Left lung (tissue), 10 donors: ENCODE results near the gene ATXN2. TPM values are rescaled to one million over a fixed set of nuclear protein-coding genes. Genes with fewer than 3 reads are reported as not detected.
A peak's percentile ranks its signal among the peaks of the same experiment; 100 is the strongest.

Experiments
- ATAC-seq: fragments of 200-7000 bp; cut with Tn5 transposase; one replicate; pipeline ENCODE4 v1.9.1; 2020; ENCODE audit warnings: moderate library complexity
- DNase-seq, 4 donors: peaks; one replicate each; pipeline ENCODE4 v3.0.0-alpha.2; 2013 to 2020
- H3K27ac ChIP-seq, 2 donors: fragments of 200-600 bp; sonication (generic) in 1 of 2; one replicate each; pipeline versions ENCODE4 v1.5.0 to v1.8.0; 2020 to 2021
- H3K27me3 ChIP-seq, 2 donors: fragments of 200-600 bp; sonication (generic) in 1 of 2; one replicate each; pipeline versions ENCODE4 v1.5.0 to v1.8.0; 2020 to 2021
- H3K36me3 ChIP-seq, 2 donors: fragments of 200-600 bp; sonication (generic) in 1 of 2; one replicate each; pipeline versions ENCODE4 v1.5.0 to v1.8.0; 2020 to 2021
- H3K4me1 ChIP-seq, 2 donors: fragments of 200-600 bp; one replicate each; pipeline ENCODE4 v1.8.0; 2021
- H3K4me3 ChIP-seq, 2 donors: fragments of 200-600 bp; sonication (generic) in 1 of 2; one replicate each; pipeline versions ENCODE4 v1.5.0 to v1.8.0; 2020 to 2021; ENCODE audit warnings: mild to moderate bottlenecking in 1 of 2
- H3K9me3 ChIP-seq, 2 donors: fragments of 200-600 bp; sonication (generic) in 1 of 2; one replicate each; pipeline versions ENCODE4 v1.5.0 to v1.8.0; 2020 to 2021
- CTCF ChIP-seq, 2 donors: fragments of 200-600 bp; sonication (generic) in 1 of 2; IDR thresholded peaks; one replicate each; pipeline versions ENCODE4 v1.5.0 to v1.8.0; 2021; ENCODE audit warnings: antibody characterized with exemption in 2 of 2
- intact Hi-C, 2 donors: fragments of 100-400 bp; cut with DNase I; formaldehyde crosslinking; loops; one replicate each; pipeline versions ENCODE4 v1.11.2 to v1.14.2; 2022
- polyA plus RNA-seq, 6 donors: library from polyadenylated mRNA; unstranded; fragments of 120-200 nt; gene quantifications; one replicate each; pipeline ENCODE4 v1.2.1, GENCODE V29; 2013; ENCODE audit not compliant: insufficient read length in 6 of 6
- total RNA-seq, 2 donors: library from RNA; stranded (reverse); fragmentation: NEBNext Ultra II Directional; extraction: Animal tissue kit (Norgen Biotek cat#: 25700); gene quantifications; one replicate each; pipeline ENCODE4 v1.2.1, GENCODE V29; 2021
- donor health status: DM: no; HTN: yes; CAD: no.
- donor health status: DM: no; HTN: no; CAD: no.

ATXN2 gene
- total and polyA plus RNA-seq, 8 donors = 60.9 to 90.2 (median 72.2) TPM

GRCh38 chr12:111429828-111430432 lies 169.2 kb downstream of the ATXN2 start:
- intact Hi-C loops = no loop called here
- H3K4me1 ChIP-seq = peaks cover 37 to 100% of the 10 kb centered on the region in 2 donors
- no peak for TF ChIP-seq CTCF (IDR thresholded peaks at IDR 0.05)
- ATAC-seq (no peak), DNase-seq (no peak)
- H3K27me3 ChIP-seq = no peaks in the 10 kb centered on the region
- no peaks in the 10 kb centered on the region for H3K9me3 ChIP-seq
- peak overlapping the region; percentile 64 to 69 for H3K27ac ChIP-seq
- H3K36me3 ChIP-seq = no peaks in the 10 kb centered on the region
- H3K4me3 ChIP-seq = peak overlapping the region in 1 of 2 donors; percentile 6

GRCh38 chr12:111428728-111429175 lies 170.4 kb downstream of the ATXN2 start:
- intact Hi-C loops = no loop called here
- DNase-seq (peak in 3 of 4 donors; percentile 24 to 94 (median 87)), ATAC-seq (peak; percentile 65)
- Histone ChIP-seq H3K4me1 (peaks cover 34 to 99% of the 10 kb centered on the region in 2 donors), H3K27ac (peak overlapping the region; percentile 64 to 69), H3K9me3 (no peaks in the 10 kb centered on the region), H3K4me3 (no peak overlapping the region), H3K27me3 (no peaks in the 10 kb centered on the region), H3K36me3 (no peaks in the 10 kb centered on the region)
- TF ChIP-seq CTCF (IDR thresholded peaks at IDR 0.05) = no peak

- DNase-seq = no peak
- H3K27ac ChIP-seq = peak overlapping the region; percentile 64 to 69
- no peak for TF ChIP-seq CTCF (IDR thresholded peaks at IDR 0.05)
- no peaks in the 10 kb centered on the region for H3K36me3 ChIP-seq
- no peaks in the 10 kb centered on the region for H3K27me3 ChIP-seq
- peaks cover 34 to 99% of the 10 kb centered on the region in 2 donors for H3K4me1 ChIP-seq
- intact Hi-C loops = no loop called here
- H3K9me3 ChIP-seq = no peaks in the 10 kb centered on the region
- no peak overlapping the region for H3K4me3 ChIP-seq
- no peak for ATAC-seq
Measured at GRCh38 chr12:111428081-111428727, 170.9 kb downstream of the ATXN2 start.

GRCh38 chr12:111427417-111428074 lies 171.6 kb downstream of the ATXN2 start:
- H3K27ac ChIP-seq = peak overlapping the region in 1 of 2 donors; percentile 64
- intact Hi-C loops = no loop called here
- no peaks in the 10 kb centered on the region for H3K9me3 ChIP-seq
- H3K27me3 ChIP-seq = no peaks in the 10 kb centered on the region
- no peaks in the 10 kb centered on the region for H3K36me3 ChIP-seq
- no peak overlapping the region for H3K4me3 ChIP-seq
- H3K4me1 ChIP-seq = peaks cover 31 to 95% of the 10 kb centered on the region in 2 donors
- no peak for DNase-seq
- TF ChIP-seq CTCF (IDR thresholded peaks at IDR 0.05) = no peak
- no peak for ATAC-seq
